A549 treated with CpdA at 1 μM for 4 hours (cell line): ENCODE measurements around the gene ANGEL2. TPM values are rescaled to one million over a fixed set of nuclear protein-coding genes. Genes with fewer than 3 reads are reported as not detected.

Experiments used
- total RNA-seq: library from RNA; stranded (reverse); fragments of 200-300 nt; extraction: Qiagen RNA extraction; gene quantifications from 5 replicates; pipeline ENCODE4 v1.2.3, GENCODE V29; 2022; ENCODE audit warnings: low read depth

ANGEL2 gene
- 14.5 to 19.9 TPM (median 18.4 TPM) in 5 replicates for total RNA-seq

GRCh38 chr1:213015099-213016050 is at the start of gene ANGEL2:
Gene ANGEL2, minus strand, starts transcription at chr1:213015867. Its CDS starts 196 bp downstream, at chr1:213015671.

GRCh38 chr1:213051127-213051880 is 35.6 kb upstream of the ANGEL2 start, which contains the start of gene RPS6KC1:
Gene RPS6KC1, plus strand, starts transcription at chr1:213051241. Its CDS starts 164 bp downstream, at chr1:213051405.

GRCh38 chr1:212950243-212951125 is 65.2 kb downstream of the ANGEL2 start, which contains the start of gene VASH2:
Gene VASH2, plus strand, starts transcription at chr1:212950541. Its CDS starts 1,002 bp downstream, at chr1:212951543.

Other genes starting within 250 kb of the ANGEL2 start
- 27.6 to 43.3 TPM (median 30.5 TPM) in 5 replicates for gene NSL1, start 224.1 kb downstream of the ANGEL2 start, total RNA-seq
- 9.4 to 15.2 TPM (median 13.7 TPM) in 5 replicates for gene TATDN3, start 224.0 kb downstream of the ANGEL2 start, total RNA-seq
- 0.17 TPM in 1 of 5 replicates, not detected in the others for gene SPATA45, start 168.2 kb downstream of the ANGEL2 start, total RNA-seq
- 14.6 to 21.0 TPM (median 16.0 TPM) in 5 replicates for gene FLVCR1, start 157.6 kb downstream of the ANGEL2 start, total RNA-seq
- 2.8 to 6.1 TPM (median 3.9 TPM) in 5 replicates for gene VASH2, start 65.3 kb downstream of the ANGEL2 start, total RNA-seq
- 9.7 to 13.9 TPM (median 10.3 TPM) in 5 replicates for gene RPS6KC1, start 35.4 kb upstream of the ANGEL2 start, total RNA-seq